Right cardiac atrium (tissue), 5 donors: ENCODE data around the gene MTARC2. TPM values are rescaled to one million over a fixed set of nuclear protein-coding genes. Genes with fewer than 3 reads are reported as not detected.

Source experiments
- ATAC-seq, 2 donors: fragments of 200-7000 bp; cut with Tn5 transposase; one replicate each; pipeline versions ENCODE4 v1.8.0 to v1.9.1; 2020; ENCODE audit warnings: moderate library complexity in 2 of 2, mild to moderate bottlenecking in 1 of 2
- DNase-seq, 3 donors: peaks; one replicate each; pipeline ENCODE4 v3.0.0-alpha.2; 2020
- H3K27ac ChIP-seq: one replicate; pipeline ENCODE4 v1.5.1; 2013; ENCODE audit warnings: mild to moderate bottlenecking, low read length, control low read depth, moderate library complexity
- H3K27me3 ChIP-seq: one replicate; pipeline ENCODE4 v1.6.1; 2013; ENCODE audit not compliant: control insufficient read depth, insufficient read depth
- H3K4me1 ChIP-seq: one replicate; pipeline ENCODE4 v1.6.1; 2013; ENCODE audit warnings: low read length; ENCODE audit not compliant: control insufficient read depth, insufficient read depth
- H3K4me3 ChIP-seq: one replicate; pipeline ENCODE4 v1.5.1; 2013; ENCODE audit warnings: low read length, control low read depth
- H3K9me3 ChIP-seq: one replicate; pipeline ENCODE4 v1.6.1; 2013; ENCODE audit warnings: low read length; ENCODE audit not compliant: control insufficient read depth
- WGBS: extraction: QIAGEN DNeasy Blood & Tissue Kit; methylation state at CpG from one replicate; pipeline ENCODE4 v1.1.7; 2013; 5-methylcytosine and 5-hydroxymethylcytosine counted together
- intact Hi-C, 4 donors: fragments of 100-400 bp; cut with DNase I; formaldehyde crosslinking; loops; one replicate each; pipeline versions ENCODE4 v1.11.0 to v1.14.0; 2022 to 2023
- polyA plus RNA-seq: library from polyadenylated mRNA; stranded (reverse); fragments of 200-250 nt; gene quantifications from one replicate; pipeline ENCODE4 v1.2.3, GENCODE V29; 2013
- total RNA-seq, 4 donors: library from RNA; stranded (reverse); fragmentation: NEBNext Ultra II Directional; extraction: Animal tissue kit (Norgen Biotek cat#: 25700); gene quantifications; one replicate each; pipeline ENCODE4 v1.2.1, GENCODE V29; 2021
- donor health status: healthy with polysubstance abuse.
- donor health status: DM: no; HTN: yes; CAD: no.
- donor health status: DM: no; HTN: no; CAD: no.
- donor health status: DM: no; HTN: yes; CAD: no; lungs with severe emphysema.
- donor health status: DM: yes; HTN: yes; CAD: no.

MTARC2 gene
- total and polyA plus RNA-seq, 5 donors: 25.9 to 33.0 (median 30.7) TPM

DNA sequence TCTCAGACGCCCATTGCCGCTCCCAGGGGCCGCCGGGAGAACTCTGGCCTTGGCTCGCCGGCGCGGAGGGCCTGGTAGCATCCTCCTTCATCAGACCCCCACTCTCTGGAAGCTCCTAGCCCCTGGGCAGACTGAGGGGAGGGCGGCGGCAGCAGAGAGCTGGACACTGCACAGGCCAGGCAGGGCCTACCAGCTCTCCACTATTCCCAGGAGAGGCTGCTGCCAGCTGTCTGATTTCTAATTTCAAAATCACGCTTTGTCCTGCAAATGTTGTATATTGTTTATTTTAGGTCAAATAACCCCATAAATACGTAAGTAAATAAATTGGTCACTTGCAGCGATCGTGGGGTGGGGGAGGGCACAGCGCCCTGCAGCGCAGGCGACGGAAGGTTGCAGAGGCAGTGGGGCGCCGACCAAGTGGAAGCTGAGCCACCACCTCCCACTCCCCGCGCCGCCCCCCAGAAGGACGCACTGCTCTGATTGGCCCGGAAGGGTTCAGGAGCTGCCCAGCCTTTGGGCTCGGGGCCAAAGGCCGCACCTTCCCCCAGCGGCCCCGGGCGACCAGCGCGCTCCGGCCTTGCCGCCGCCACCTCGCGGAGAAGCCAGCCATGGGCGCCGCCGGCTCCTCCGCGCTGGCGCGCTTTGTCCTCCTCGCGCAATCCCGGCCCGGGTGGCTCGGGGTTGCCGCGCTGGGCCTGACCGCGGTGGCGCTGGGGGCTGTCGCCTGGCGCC, 38.4 kb downstream of the MTARC2 start, which contains the start of gene MTARC1:
Gene MTARC1, plus strand, starts transcription at position 577 of the 732 bp plus-strand sequence. Its CDS starts 32 bp downstream, at position 609.
- Histone ChIP-seq H3K27ac (peak within 1 kb of the TSS; percentile 54), H3K9me3 (no peaks in the 10 kb centered on the region), H3K27me3 (no peaks in the 10 kb centered on the region), H3K4me3 (peak within 1 kb of the TSS; percentile 55), H3K4me1 (peaks cover 2% of the 10 kb centered on the region)
- peak; percentile 89 to 93 for ATAC-seq
- intact Hi-C loops: loop anchor here in 1 of 4 donors (10.0 kb wide), 1 partner anchor 502 kb away; no protein-coding TSS in a partner anchor
- under 1% methylated on average over 56 of the region's 56 CpGs for WGBS
- DNase-seq: peak; percentile 79 to 92 (median 92)

DNA sequence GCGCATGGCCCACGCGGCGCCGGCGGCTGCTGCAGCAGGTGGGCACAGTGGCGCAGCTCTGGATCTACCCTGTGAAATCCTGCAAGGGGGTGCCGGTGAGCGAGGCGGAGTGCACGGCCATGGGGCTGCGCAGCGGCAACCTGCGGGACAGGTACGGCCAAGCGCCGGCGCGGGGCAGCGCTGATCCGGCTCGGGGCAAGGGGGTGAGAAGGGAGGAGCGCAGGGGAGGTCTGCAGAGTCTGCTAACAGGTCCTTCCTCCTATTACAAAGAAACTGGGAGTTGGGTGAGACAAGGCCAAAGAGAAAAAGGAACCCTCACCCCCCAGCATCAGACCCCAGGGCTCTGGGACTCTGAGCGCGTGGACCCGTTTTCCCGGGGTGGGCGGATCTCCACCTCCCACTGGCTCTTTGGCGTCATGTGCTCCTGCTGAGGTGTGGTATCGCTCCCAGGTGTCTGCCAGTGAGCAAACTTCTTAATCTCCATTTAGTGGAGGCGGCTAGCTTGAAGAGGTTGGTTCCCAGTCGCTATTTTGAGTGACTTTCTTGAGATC, 39.0 kb downstream of the MTARC2 start:
- intact Hi-C loops: loop anchor here in 1 of 4 donors (10.0 kb wide), 1 partner anchor 502 kb away; no protein-coding TSS in a partner anchor
- Histone ChIP-seq H3K27me3 (no peaks in the 10 kb centered on the region), H3K4me3 (peak overlapping the region; percentile 55), H3K4me1 (peaks cover 2% of the 10 kb centered on the region), H3K27ac (peak overlapping the region; percentile 16), H3K9me3 (no peaks in the 10 kb centered on the region)
- 7% methylated on average over 32 of the region's 32 CpGs for WGBS
- peak; percentile 6 to 36 for ATAC-seq
- no peak for DNase-seq

DNA sequence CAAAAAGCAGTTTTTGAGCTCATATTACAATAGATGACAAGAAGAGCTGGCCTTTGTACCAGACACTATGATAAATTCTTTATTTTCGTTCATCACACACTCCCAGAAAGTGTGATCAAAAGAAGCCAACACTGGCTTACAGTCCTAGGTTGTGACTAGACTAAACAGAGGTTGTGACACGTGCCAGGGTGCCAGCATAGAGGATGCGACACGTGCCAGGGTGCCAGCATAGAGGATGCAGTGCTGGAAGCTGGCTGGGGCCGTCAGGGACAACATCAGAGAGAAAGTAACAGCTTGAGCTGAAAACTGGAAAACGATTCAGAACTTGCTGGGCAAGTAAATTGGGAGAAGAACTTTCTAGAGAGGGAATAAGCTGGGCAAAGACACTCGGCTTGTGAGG, 40.8 kb downstream of the MTARC2 start:
- 66% methylated on average over 7 of the region's 7 CpGs for WGBS
- Histone ChIP-seq H3K4me1 (peaks cover 2% of the 10 kb centered on the region), H3K27me3 (no peaks in the 10 kb centered on the region), H3K27ac (peak overlapping the region; percentile 23), H3K9me3 (no peaks in the 10 kb centered on the region), H3K4me3 (no peak overlapping the region)
- no peak for DNase-seq
- intact Hi-C loops: loop anchor here in 1 of 4 donors (10.0 kb wide), 1 partner anchor 504 kb away; no protein-coding TSS in a partner anchor
- ATAC-seq: no peak

DNA sequence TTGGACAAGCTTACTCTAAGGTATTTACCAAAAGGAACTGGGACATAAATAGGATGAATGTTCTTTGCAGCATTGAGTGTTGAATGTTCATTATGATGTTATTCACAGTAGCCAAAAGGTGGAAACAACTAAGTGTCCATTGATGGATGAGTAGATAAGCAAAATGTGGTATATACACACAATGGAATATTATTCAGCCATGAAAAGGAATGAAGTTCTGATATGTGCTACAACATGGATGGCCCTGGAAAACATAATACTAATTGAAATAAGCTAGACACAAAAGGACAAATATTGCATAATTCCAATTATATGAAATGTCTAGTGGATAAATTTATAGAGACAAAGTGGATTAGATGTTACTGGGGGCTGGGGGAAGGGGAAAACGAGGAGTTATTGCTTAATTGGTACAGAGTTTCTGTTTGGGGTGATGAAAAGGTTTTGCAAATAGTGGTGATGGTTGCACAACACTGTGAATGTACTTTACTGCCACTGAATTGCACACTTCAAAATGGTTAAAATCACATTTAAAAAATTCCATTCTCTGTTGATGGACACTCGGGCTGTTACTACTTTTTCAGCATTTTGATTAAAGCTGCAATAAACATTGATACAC, 41.5 kb downstream of the MTARC2 start:
- 82% methylated on average over 2 of the region's 2 CpGs for WGBS
- no peaks in the 10 kb centered on the region for H3K9me3 ChIP-seq
- no peak overlapping the region for H3K27ac ChIP-seq
- DNase-seq: no peak
- H3K4me1 ChIP-seq: peaks cover 2% of the 10 kb centered on the region
- no peaks in the 10 kb centered on the region for H3K27me3 ChIP-seq
- intact Hi-C loops: loop anchor here in 1 of 4 donors (10.0 kb wide), 1 partner anchor 505 kb away; no protein-coding TSS in a partner anchor
- no peak overlapping the region for H3K4me3 ChIP-seq
- no peak for ATAC-seq

DNA sequence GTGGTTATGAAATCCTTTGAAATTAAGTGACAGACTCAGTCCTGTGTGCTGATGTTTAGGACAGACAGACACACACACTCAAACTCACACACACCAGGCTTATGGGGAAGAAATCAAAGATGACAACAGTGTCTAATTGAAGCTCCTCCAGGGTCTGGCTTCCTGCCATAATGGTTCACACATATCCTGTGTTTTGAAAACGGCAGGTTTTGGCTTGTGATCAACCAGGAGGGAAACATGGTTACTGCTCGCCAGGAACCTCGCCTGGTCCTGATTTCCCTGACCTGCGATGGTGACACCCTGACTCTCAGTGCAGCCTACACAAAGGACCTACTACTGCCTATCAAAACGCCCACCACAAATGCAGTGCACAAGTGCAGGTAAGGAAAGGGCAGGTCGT, 43.2 kb downstream of the MTARC2 start:
- ATAC-seq (peak in 1 of 2 donors; percentile 23), DNase-seq (no peak)
- Histone ChIP-seq H3K27me3 (no peaks in the 10 kb centered on the region), H3K9me3 (no peaks in the 10 kb centered on the region), H3K4me1 (peaks cover 2% of the 10 kb centered on the region), H3K4me3 (no peak overlapping the region), H3K27ac (peak overlapping the region; percentile 67)
- intact Hi-C loops: no loop called here
- 47% methylated on average over 6 of the region's 6 CpGs for WGBS

DNA sequence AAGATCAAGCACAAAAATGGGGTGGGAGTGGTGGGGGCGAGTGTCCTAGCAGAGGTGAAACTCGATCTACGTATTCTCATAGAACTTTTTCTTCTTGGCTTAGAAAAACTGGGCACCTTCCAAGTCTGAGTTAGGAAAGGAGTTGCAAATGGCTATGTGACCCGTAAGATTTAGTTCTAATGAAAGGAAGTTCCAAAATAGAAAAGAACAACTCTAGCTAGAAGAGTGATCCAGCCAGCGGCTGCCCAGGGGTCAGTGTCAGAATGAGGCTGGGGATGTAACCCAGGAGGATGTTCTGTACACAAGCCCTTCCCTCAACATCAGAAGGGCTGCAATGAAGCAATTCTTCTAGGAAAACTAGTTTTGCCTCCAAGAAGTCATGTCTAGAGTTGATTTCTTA, 43.8 kb downstream of the MTARC2 start:
- peak in 2 of 3 donors; percentile 63 to 70 for DNase-seq
- H3K27ac ChIP-seq: no peak overlapping the region

DNA sequence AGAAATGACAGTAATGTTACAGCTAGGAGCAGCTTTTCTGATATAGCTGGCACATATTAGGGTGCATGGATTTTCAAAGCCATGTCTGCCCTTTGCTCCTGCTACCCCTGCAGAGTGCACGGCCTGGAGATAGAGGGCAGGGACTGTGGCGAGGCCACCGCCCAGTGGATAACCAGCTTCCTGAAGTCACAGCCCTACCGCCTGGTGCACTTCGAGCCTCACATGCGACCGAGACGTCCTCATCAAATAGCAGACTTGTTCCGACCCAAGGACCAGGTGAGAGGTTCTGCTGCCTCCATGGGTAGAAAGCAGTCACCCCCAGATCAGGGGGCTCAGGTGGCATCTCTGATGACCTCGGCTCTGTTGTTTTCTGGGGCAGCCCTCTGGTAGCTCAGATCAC, 48.4 kb downstream of the MTARC2 start:
- H3K4me3 ChIP-seq: no peak overlapping the region
- H3K27me3 ChIP-seq: no peaks in the 10 kb centered on the region
- H3K27ac ChIP-seq: no peak overlapping the region
- DNase-seq (no peak), ATAC-seq (peak; percentile 34 to 58)
- H3K4me1 ChIP-seq: no peaks in the 10 kb centered on the region
- intact Hi-C loops: no loop called here
- H3K9me3 ChIP-seq: no peaks in the 10 kb centered on the region
- WGBS: 83% methylated on average over 10 of the region's 10 CpGs

More for the DNA sequence above, 43.8 kb downstream of the MTARC2 start:
- peak; percentile 56 to 65 for ATAC-seq
- no peaks in the 10 kb centered on the region for H3K27me3 ChIP-seq
- no peak overlapping the region for H3K4me3 ChIP-seq
- intact Hi-C loops: no loop called here
- 27% methylated on average over 5 of the region's 5 CpGs for WGBS
- H3K9me3 ChIP-seq: no peaks in the 10 kb centered on the region
- H3K4me1 ChIP-seq: peaks cover 2% of the 10 kb centered on the region

DNA sequence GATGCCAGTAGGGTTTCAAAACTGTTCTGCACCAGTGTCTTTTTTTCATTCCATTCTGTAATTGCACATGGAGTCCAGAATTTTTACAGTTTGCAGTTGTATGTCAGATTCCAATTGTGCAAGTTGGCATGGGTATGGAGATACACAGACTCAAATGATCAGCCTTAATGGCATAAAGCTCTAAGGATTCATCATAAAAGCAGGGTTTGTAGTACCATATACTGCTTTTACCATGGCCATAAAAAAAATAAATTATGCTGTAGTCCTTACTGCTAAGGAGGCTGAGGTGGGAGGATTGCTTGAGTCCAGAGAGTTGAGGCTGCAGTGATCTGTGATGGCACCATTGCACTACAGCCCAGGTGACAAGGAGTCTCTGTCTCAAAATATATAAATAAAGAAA, 48.9 kb downstream of the MTARC2 start:
- Histone ChIP-seq H3K27ac (peak overlapping the region; percentile 42), H3K9me3 (no peaks in the 10 kb centered on the region), H3K4me1 (no peaks in the 10 kb centered on the region), H3K27me3 (no peaks in the 10 kb centered on the region), H3K4me3 (no peak overlapping the region)
- DNase-seq (no peak), ATAC-seq (no peak)
- intact Hi-C loops: no loop called here

DNA sequence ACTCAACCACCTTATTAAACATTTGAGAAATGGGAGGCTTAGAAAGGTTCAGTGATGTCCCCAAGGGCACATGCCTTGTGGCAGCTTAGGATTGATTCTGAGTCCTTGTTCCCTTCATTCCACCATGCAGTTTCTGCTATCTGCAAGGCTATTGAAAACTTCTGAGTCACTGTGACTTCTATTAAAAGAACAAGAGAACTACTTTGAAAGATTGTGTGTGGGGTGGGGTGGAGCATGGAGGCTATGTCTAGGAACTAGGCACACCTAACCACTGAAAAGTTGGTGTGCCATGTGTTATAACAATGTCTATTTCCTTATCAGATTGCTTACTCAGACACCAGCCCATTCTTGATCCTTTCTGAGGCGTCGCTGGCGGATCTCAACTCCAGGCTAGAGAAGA, 49.4 kb downstream of the MTARC2 start:
- Histone ChIP-seq H3K27ac (peak overlapping the region; percentile 59), H3K9me3 (no peaks in the 10 kb centered on the region), H3K4me1 (no peaks in the 10 kb centered on the region), H3K4me3 (no peak overlapping the region), H3K27me3 (no peaks in the 10 kb centered on the region)
- intact Hi-C loops: no loop called here
- ATAC-seq (peak in 1 of 2 donors; percentile 68), DNase-seq (no peak)
- WGBS: 86% methylated on average over 3 of the region's 3 CpGs

DNA sequence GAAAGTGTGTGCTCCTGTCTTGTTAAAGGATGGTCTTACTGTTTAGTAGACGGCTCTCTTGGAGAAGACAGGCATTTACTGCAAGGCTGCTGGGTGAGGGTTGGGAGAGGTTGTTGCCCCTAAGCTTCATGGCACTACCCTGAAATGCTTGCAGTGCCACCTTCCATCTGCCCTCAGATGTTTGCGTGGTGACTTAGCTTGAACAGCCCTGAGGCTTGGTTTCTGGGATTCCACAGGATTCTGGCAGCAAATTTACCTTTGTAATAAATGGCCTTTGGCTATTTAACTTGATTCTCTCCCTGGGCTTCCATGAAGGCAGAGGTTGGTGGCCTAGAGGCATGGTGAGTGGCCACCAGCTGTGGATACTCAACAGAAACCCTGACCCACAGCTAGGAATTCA, 50.2 kb downstream of the MTARC2 start:
- Histone ChIP-seq H3K4me3 (no peak overlapping the region), H3K9me3 (no peaks in the 10 kb centered on the region), H3K4me1 (no peaks in the 10 kb centered on the region), H3K27ac (no peak overlapping the region), H3K27me3 (no peaks in the 10 kb centered on the region)
- WGBS: 97% methylated on average over 2 of the region's 2 CpGs
- intact Hi-C loops: no loop called here
- ATAC-seq: no peak
- DNase-seq: no peak

DNA sequence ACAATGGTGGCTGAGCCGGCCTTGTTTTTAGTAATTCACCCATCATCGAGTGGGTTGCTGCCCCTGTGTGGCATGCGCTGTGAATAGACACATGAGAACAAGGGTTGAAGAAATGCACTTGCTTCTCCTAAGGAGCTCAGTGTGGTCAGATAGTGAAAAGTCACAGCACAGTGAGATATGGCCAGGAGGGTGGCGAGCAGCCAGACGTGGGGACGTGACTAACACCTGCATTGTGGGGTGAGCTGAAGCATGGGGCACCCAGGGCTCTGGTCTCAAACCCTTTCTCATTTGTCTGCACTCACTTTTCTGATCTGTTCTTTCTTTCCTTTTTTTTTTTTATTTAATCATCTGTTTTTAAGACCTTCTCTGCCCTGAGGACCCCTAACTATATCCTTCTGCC, 52.1 kb downstream of the MTARC2 start:
- Histone ChIP-seq H3K27ac (no peak overlapping the region), H3K27me3 (no peaks in the 10 kb centered on the region), H3K9me3 (no peaks in the 10 kb centered on the region), H3K4me1 (no peaks in the 10 kb centered on the region), H3K4me3 (no peak overlapping the region)
- WGBS: 83% methylated on average over 6 of the region's 6 CpGs
- ATAC-seq (no peak), DNase-seq (no peak)
- intact Hi-C loops: no loop called here
